GM12872 (cell line): ENCODE results near the gene GCLC.

ENCODE experiments used
- TF ChIP-seq, protein P1 (sequence below): IDR thresholded peaks from 3 replicates; pipeline ENCODE4 v1.5.1; 2011; ENCODE audit warnings: low read depth, mild to moderate bottlenecking, low read length, moderate library complexity; ENCODE audit not compliant: insufficient read depth

GCLC gene

DNA sequence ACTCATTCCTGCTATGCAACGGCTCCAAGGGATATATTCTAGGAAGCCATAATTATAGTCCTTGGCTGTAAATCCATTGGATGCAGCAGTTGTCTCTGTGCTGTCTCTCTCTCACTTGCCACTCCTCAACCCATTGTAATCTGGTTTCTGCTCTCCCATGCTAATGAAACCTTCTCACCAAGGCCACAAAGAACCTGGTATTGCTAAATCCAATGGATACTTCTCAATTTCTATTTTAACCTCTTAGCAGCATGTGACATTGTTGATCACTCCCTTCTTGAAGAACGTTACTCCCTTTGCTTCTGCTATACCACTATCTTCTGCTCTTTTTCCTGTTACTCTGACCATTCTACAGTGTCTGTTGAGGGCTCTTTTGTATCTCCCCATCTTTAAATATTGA, 39.8 kb upstream of the GCLC start:
- TF ChIP-seq, protein P1, sequence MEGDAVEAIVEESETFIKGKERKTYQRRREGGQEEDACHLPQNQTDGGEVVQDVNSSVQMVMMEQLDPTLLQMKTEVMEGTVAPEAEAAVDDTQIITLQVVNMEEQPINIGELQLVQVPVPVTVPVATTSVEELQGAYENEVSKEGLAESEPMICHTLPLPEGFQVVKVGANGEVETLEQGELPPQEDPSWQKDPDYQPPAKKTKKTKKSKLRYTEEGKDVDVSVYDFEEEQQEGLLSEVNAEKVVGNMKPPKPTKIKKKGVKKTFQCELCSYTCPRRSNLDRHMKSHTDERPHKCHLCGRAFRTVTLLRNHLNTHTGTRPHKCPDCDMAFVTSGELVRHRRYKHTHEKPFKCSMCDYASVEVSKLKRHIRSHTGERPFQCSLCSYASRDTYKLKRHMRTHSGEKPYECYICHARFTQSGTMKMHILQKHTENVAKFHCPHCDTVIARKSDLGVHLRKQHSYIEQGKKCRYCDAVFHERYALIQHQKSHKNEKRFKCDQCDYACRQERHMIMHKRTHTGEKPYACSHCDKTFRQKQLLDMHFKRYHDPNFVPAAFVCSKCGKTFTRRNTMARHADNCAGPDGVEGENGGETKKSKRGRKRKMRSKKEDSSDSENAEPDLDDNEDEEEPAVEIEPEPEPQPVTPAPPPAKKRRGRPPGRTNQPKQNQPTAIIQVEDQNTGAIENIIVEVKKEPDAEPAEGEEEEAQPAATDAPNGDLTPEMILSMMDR, result no peak

DNA sequence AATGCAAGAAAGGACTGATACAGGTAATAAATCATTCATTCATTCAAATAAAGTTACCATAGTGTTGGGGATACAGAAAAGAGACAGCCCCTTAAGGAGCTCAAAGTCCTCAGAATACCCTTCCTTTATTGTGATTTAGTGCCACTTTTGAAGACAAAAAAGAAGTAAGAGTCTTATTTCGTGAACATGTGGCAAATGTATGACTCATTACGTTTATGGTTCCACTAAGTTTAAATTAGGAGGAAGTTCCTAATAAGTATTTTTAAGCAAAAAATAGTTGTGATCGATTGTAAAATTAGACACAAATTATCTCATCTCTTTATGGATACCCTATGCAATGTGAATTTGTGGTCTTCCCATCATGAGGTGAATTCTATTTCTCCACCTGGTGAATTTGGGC, 38.5 kb upstream of the GCLC start:
- TF ChIP-seq, protein P1, result no peak

DNA sequence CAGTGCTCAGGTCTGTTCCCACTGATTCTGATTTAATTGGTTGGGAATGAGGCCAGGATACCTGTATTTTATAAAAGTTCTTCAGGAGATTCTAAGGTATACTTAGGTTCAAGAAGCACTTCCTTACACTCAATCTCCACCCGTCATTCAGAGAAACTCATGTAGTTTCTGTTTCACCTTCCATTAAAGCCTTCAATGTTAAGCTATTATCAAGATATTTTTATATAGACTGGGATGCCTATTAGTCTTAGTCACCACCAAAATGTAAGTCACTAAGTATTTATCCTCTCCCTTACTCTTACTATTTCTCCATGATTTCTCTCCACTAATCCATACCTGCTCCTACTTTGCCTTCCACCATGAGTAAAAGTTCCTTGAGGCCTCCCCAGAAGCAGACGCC, 38.1 kb upstream of the GCLC start:
- TF ChIP-seq, protein P1, result no peak

DNA sequence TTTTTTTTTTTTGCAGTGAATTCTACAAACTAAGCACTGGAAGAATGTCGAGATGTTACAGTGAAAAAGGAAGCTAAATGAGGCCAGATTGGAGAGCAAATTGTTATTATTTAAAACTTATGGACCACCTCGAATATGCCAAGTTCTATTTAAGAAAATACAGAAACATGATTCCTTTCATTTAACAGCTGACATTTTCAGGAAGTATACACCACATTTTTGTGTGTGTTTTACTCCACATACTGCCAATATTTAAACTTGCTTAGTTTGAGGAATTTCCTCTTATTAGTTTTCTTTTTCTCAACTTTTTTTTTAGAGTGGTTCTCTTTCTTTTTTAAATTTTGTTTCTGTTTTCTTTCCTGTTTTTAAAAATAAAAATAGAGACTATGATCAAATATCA, 37.0 kb upstream of the GCLC start:
- TF ChIP-seq, protein P1, result no peak

DNA sequence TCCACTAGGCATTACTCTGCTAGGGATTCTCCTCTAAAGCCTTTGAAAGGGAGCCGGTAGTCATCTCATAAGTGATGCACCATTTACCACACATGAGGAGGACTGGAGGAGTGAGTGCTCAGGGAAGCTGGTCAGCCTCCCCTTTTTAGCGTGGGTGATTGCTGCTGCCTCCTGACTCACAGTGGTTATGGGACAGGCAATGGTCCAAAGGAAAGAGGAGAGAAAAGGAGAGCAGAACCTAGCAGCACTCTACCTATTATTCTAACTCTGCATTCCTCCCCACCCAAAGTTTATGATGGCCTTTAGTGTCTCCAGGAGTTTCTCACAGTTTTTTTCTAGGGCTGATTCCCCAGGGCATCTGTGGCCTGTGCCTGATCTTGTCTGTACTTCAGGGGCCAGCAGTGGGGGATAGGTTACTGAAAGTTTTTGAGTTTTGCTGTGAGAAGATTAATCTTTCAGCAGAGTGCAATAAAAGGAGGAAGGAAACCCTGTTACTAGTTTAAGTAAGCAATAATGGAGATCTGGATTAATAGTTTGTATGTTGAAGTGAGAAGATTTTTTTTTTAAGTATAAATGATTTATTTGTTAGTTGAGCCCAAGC, 36.4 kb upstream of the GCLC start:
- TF ChIP-seq, protein P1, result no peak

DNA sequence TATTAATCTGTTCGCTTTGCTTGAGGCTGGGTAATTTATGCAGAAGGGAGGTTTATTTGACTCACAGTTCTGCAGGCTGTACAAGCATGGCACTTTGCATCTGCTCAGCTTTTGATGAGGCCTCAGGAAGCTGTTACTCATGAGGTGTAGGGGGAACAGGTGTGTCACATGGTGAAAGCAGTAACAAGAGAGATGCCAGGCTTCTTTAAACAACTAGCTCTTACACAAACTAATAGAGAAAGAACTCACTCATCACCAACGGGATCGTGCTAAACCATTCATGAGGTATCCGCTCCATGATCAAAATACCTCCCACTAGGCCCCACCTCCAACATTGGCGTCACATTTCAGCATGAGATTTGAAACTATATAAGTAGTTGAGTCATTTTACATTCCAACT, 34.4 kb upstream of the GCLC start:
- TF ChIP-seq, protein P1, result no peak

DNA sequence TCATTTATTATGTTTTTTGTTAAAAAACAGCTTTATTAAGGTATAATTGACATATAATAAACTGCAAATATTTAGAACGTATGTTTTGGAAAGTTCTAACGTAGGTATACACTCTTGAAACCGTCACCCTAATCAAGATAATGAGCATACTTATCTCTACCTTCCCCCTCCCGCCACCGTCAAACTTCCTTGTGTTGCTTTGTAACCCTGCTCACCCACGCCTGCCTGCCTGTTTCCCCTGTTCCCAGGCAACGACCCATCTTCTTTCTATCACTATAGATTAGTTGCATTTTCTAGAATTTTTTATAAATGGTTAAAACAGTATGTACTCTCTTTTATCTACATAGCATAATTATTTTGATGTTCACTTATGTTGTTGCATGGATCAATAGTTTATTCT, 33.5 kb upstream of the GCLC start:
- TF ChIP-seq, protein P1, result no peak
